ENCODE results near the gene PIP5K1A.
A peak's percentile ranks its signal among the peaks of the same experiment; 100 is the strongest.
"Not testable (repeated sequence)": the region's sequence is repeated elsewhere in the genome, so short reads cannot be mapped to it uniquely, and the experiment has no call there.

Gene PIP5K1A

DNA sequence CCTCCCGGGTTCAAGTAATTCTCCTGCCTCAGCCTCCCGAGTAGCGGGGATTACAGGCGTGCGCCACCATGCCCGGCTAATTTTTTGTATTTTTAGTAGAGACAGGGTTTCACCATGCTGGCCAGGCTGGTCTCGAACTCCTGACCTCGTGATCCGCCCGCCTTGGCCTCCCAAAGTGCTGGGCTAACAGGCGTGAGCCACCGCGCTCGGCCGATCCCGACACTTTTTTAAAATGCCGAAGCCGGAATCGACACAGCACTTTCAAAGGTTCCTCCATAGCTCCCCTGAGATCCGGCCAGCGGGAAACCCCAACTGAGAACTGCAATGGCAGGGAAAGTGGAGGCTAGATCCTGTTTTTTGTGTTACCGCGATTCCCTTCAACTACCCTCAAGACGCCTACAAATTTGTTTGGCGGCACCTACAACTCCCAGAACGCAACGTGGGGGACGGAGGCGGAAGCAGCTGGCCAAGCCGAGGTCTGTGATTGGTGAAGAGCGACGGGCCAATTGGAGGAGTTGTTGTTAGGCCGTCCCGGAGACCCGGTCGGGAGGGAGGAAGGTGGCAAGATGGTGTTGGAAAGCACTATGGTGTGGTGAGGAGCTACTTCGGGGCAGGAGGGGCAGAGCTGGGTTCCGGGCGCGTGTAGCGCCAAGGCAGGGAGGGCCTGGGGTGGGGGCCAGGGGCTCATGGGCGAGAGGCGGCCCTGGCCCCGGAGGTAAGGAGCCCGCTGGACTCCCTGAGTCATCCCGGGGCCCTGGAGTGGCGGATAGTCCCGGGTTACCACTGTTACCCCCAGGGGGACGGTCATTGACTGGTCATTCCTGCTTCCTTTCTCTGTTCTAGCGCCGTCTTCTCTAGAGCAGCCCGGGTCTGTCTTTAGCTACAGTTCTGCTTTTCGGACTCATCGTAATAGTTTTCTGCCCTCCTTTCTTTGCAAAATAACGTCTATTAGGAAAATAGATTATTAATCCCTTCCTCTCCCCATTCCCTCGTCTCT is 56.2 kb downstream of the PIP5K1A start, which contains the start of gene PSMD4:
Gene PSMD4, plus strand, starts transcription at position 518 of the 997 bp plus-strand sequence. Its CDS starts 49 bp downstream, at position 567.
- peak; percentile 77 to 87 for DNase-seq (ENCODE audit: low read depth in 2 of 2, low spot score in 1 of 2)

DNA sequence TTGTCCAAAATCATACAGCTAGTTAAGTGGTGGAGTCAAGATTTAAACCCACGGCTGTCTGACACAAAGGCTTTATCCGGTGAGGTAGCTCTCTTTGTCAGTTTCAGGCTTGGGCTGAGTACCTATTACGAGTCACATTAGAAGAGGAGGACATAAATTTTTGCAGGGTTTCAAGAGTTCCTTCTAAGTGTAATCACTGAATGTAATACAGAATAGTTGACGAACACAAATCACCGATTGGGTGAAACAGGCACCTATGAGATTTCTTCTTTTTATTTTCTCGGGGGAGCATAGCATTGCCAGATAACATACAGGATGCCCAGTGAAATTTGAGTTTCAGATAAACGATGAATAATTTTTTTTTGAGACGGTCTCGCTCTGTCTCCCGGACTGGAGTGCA is 57.0 kb downstream of the PIP5K1A start:
- DNase-seq (ENCODE audit: low read depth in 2 of 2, low spot score in 1 of 2), result no peak

DNA sequence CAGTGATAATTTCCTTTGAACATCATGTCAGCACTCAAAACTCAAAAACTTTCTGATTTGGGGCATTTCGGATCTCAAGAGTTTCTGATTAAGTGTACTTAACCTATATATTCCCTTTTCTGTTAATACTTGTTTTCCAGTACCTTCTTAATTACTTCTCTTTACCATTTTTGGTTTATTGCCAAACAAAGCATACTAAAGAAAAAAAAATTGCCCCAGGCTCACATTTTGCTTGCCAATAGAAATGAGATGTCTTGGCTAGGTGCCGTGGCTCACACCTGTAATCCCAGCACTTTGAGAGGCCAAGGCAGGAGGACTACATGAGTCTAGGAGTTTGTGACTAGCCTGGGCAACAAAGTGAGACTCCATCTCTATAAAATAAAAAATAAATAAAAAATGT is 61.0 kb downstream of the PIP5K1A start:
- DNase-seq (ENCODE audit: low read depth in 2 of 2, low spot score in 1 of 2), result no peak

DNA sequence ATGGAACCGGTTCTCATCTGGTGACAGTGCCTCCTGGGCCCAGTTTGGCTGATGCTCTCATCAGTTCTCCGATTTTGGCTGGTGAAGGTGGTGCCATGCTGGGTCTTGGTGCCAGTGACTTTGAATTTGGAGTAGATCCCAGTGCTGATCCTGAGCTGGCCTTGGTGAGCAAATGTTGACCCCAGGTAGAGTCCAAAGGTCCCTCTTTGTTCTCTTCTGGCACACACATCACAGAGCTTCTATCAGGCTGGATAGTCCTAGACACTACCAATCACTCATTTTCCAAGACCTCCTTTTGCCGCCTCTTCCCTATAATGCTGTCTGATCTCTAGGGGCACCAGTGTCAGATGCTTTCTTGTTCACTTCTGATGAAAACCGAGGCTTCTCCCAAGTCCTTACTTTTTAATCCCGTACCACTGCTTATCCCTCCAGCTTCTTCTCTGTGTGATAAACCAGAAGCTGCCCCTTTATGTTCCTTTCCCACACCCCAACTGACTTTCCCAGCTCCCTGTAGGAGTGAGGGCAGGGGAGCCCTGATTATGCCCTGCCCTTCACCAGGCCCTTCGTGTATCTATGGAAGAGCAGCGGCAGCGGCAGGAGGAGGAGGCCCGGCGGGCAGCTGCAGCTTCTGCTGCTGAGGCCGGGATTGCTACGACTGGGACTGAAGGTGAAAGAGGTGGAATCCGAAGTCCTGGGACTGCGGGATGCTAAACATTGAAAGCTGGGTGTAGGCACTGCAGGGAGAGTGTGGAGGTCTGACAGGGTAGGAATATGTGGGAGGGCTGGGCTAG is 67.3 kb downstream of the PIP5K1A start:
- no peak for DNase-seq (ENCODE audit: low read depth in 2 of 2, low spot score in 1 of 2)

DNA sequence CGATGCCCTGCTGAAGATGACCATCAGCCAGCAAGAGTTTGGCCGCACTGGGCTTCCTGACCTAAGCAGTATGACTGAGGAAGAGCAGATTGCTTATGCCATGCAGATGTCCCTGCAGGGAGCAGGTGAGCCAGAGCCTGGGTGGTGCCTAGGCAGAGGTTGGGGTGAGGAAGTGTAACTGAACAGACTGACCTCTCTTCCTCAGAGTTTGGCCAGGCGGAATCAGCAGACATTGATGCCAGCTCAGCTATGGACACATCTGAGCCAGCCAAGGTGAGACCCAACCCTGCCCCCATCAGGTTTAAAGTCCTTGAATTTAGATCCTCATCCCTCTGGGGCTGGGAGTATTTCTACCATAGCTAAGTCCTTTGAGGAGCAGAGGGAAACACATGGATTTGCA is 68.0 kb downstream of the PIP5K1A start:
- DNase-seq (ENCODE audit: low read depth in 2 of 2, low spot score in 1 of 2), result no peak

DNA sequence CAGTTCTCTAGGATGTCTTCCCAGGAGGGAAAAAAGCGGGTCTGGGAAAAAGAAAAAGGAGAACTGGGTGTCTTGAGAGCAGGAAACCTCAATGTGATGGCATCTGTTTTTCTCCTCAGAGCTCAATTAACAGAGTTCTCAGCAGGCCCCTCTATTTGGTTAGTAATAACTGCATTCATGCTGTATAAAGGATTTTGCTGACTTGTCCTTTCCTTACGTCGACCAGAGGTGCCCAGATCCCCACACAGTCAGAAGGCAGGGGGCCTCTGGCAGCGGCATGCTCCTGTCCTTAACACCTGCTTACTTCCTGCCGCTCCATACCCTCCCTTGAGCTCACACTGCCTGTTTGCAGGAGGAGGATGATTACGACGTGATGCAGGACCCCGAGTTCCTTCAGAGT is 68.5 kb downstream of the PIP5K1A start:
- no peak for DNase-seq (ENCODE audit: low read depth in 2 of 2, low spot score in 1 of 2)

- DNase-seq (ENCODE audit: low read depth in 2 of 2, low spot score in 1 of 2), result no peak
Measured at GRCh38 chr1:151267760-151268159, 69.4 kb downstream of the PIP5K1A start.

- no peak for DNase-seq (ENCODE audit: low read depth in 2 of 2, low spot score in 1 of 2)
Measured at GRCh38 chr1:151273924-151274466, 75.6 kb downstream of the PIP5K1A start.

- not testable (repeated sequence) for DNase-seq (ENCODE audit: low read depth in 2 of 2, low spot score in 1 of 2)
Measured at GRCh38 chr1:151275341-151275740, 77.0 kb downstream of the PIP5K1A start.

DNA sequence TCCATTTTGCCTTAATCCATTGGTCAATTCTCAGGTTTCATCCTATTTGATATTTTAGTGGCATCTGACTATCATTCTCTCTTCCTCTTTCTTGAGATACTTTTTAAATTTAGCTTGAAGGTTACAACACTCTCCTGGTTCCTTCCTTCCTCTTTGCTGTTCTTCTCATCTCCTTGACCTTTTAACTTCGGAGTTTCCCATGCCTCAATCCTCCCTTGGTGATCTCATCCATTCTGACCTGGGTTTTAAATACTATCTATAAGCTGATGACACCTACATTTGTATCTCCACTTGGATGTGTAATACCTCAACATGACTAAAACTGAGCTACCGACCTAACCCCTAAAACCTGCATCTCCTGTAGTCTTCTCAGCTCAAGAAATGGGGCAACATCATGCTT is 78.9 kb downstream of the PIP5K1A start:
- no peak for DNase-seq (ENCODE audit: low read depth in 2 of 2, low spot score in 1 of 2)

DNA sequence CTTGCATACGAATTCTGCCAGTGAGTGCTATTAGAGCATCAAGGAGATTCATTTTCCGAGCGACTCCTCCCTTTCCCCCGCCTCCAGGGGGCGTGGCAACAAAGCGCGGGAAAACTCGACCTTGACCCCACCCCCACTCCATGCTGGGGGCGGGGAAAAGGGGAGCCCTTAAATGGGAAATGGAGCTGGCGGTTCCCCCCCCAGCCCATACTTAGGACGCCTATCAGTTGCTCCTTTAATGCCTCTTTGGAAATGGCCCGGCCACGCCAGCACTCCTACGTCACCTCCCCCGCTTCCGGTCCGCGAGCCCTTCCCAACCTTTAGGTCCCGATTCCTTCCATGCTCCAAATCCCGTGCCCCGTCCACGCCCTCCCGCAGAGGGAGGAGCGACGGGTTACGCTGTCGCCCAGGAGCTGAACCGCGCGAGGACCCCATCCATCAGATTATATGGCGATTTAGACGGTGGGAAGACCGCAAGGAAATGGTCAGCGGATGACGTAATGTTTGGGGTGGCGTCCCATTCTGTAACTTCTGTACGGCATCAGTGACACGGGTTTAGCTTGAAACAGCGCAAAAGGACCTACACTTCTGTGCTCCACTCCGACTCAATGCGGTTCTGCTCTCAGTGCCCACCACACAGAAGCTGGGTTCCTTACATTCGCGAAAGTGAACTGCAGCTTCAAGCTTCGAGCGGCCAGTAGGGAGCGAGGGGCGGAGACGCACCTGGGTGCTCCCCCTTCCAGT is 83.0 kb downstream of the PIP5K1A start:
- DNase-seq (ENCODE audit: low read depth in 2 of 2, low spot score in 1 of 2), result peak; percentile 86 to 95

DNA sequence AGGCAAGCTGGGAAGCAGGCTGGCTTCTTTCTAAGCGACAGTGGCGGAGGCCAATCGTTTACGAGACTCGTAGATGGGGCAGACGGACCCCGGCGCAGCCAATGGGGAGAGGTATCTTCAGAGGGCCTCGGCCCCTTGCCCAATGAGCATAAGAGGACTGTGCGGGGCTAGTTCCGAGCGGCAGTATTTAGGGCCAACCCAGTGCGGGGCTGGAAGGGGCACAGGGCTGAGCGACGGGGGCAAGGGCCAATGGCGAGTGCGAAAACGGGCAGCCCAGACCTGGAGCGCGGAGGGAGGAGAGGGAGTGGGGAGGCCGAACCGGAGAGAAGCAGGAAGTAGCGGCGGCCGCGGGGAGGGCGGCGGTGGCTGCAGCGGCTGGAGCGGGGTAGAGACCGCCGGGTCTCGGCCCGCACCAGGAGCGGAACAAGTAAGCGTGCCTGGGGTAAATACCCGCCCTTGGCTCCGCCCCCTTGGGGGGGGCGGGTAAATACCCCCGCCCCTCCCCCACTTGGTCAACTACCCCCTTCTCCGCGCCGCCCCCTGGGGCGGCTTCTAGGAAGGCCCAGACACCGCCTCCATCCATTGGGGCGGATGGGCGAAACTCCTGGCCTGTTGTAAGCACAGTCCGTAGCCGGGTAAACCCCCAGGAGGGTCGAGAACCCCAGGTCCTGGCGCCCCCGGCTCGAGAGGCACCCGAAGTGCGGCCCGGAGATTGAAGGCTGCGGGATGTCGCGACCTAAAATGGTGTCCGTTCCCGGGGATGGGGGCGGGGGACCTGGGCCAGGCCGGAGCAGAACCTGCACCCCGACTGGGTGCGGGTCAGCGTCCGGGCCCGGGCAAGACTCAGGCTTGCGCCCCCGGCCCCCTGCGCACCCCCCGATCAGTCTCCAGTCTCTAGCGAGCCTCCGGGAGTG is 83.9 kb downstream of the PIP5K1A start, which contains the start of gene ZNF687:
Gene ZNF687, plus strand, starts transcription at position 331 of the 914 bp plus-strand sequence. CDS start 3,993 bp downstream, outside the sequence.
- DNase-seq (ENCODE audit: low read depth in 2 of 2, low spot score in 1 of 2), result peak; percentile 89 to 97

DNA sequence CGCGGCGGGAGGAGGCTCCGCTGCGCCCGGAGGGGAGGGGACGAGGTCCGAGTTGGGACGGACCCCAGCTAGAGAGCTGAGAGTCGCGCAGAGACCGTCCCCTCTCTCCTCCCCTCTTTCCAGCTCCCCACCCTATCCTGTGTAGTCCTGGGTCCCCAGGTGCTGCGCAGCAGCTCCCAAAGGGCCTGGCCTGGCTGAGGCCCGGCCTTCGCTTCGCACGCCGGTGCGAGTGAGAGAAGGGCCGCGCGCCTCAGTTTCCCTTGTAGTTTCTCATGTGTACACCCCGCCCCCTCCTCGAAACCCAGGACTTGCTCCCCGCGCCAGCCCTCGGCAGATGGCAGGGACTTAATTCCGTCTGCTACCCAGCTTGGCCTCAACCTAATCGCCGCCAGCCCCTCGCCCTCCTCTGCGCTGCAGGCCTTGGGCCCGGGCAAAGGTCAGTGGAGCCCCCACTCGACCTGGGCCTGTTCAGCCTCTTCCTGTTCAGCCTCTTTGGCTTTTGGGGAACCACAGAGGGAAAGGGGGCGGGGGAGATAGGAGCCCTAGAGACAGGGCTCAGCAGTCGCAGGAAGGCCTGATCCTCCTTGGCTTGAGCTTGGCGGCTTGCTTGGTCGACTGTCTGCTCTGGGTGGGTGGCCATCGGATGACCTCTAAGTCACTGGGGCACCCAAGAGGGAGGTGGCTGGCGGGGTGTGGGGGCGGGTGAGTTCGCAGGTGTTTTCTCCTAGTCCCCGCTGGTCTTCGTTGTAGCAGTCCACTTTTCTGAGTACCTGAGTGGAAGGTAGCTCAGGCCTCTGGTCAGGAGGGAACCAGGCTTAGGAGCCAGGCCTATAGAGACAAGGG is 84.8 kb downstream of the PIP5K1A start:
- DNase-seq (ENCODE audit: low read depth in 2 of 2, low spot score in 1 of 2), result no peak

- no peak for DNase-seq (ENCODE audit: low read depth in 2 of 2, low spot score in 1 of 2)
Measured at GRCh38 chr1:151284013-151284577, 85.7 kb downstream of the PIP5K1A start.

GRCh38 chr1:151286619-151287340 is 88.4 kb downstream of the PIP5K1A start:
- DNase-seq (ENCODE audit: low read depth in 2 of 2, low spot score in 1 of 2), result no peak

DNA sequence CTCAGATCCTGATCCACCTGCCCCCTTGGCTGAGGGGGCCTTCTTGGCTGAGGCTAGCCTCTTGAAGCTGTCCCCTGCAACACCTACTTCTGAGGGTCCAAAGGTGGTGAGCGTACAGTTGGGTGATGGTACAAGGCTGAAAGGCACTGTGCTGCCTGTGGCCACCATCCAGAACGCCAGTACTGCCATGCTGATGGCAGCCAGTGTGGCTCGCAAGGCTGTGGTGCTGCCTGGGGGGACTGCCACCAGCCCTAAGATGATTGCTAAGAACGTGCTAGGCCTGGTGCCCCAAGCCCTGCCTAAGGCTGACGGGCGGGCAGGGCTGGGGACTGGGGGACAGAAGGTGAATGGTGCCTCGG is 89.0 kb downstream of the PIP5K1A start:
- no peak for DNase-seq (ENCODE audit: low read depth in 2 of 2, low spot score in 1 of 2)

DNA sequence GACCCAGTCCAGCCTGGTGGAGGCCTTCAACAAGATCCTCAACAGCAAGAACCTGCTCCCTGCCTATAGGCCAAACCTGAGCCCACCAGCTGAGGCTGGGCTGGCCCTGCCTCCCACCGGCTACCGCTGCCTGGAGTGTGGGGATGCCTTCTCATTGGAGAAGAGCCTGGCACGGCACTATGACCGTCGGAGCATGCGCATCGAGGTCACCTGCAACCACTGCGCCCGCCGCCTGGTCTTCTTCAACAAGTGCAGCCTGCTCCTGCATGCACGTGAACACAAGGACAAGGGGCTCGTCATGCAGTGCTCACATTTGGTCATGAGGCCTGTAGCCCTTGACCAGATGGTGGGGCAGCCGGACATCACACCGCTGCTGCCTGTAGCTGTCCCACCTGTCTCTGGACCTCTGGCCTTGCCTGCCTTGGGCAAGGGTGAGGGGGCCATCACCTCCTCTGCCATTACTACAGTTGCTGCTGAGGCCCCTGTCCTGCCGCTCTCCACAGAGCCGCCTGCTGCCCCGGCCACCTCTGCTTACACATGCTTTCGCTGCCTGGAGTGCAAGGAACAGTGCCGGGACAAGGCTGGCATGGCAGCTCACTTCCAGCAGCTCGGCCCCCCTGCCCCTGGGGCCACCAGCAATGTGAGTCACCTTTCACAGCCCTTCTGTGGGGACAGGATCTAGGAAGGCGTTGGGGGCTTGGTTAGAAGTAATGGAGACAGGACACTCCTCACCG is 89.6 kb downstream of the PIP5K1A start:
- no peak for DNase-seq (ENCODE audit: low read depth in 2 of 2, low spot score in 1 of 2)
